ENCODE data around the gene FAM228A. TPM values are rescaled to one million over a fixed set of nuclear protein-coding genes. Genes with fewer than 3 reads are reported as not detected.

FAM228A gene
- total and polyA plus RNA-seq, 2 donors (not counting 1 experiment from before 2014, with no cell fraction given), result 0.07 TPM; not detected in 1

GRCh38 chr2:24158131-24158530, 16.7 kb upstream of the FAM228A start:
- intact Hi-C loops (cut with micrococcal nuclease), result no loop called here
- H3K27ac Mint-ChIP-seq, result no peak overlapping the region
- POLR2A ChIA-PET, result no interaction called here

GRCh38 chr2:24159708-24160107, 15.1 kb upstream of the FAM228A start:
- Histone ChIP-seq H3K4me1 (ENCODE audit: control insufficient read depth in 2 of 2, insufficient read depth in 2 of 2, low read length in 2 of 2) (peaks cover 3 to 6% of the 10 kb centered on the region in 2 donors), H3K27me3 (replicated peaks in 1 of 4; ENCODE audit: control extremely low read depth in 1 of 4, control insufficient read depth in 3 of 4, insufficient read depth in 4 of 4, low read length in 3 of 4) (no peaks in the 10 kb centered on the region), H3K9ac (ENCODE audit: low read length) (no peak overlapping the region), H3K27ac (ENCODE audit: low read length in 2 of 2) (no peak overlapping the region), H3K36me3 (replicated peaks in 1 of 2; ENCODE audit: control extremely low read depth in 1 of 2, control insufficient read depth in 1 of 2, extremely low read depth in 1 of 2, insufficient read depth in 2 of 2, low read length in 1 of 2) (no peaks in the 10 kb centered on the region), H3K79me2 (ENCODE audit: control insufficient read depth, insufficient read depth, low read length) (no peaks in the 10 kb centered on the region), H2AFZ (ENCODE audit: insufficient read depth, low read depth, low read length, poor library complexity, severe bottlenecking) (no peak overlapping the region), H4K20me1 (ENCODE audit: control insufficient read depth, insufficient read depth, low read length, poor library complexity, severe bottlenecking) (no peaks in the 10 kb centered on the region), H3K4me3 (ENCODE audit: control extremely low read depth in 1 of 5, extremely low read depth in 1 of 5, insufficient read depth in 1 of 5, low read depth in 2 of 5, low read length in 4 of 5) (no peak overlapping the region), H3K9me3 (ENCODE audit: control extremely low read depth in 1 of 3, control insufficient read depth in 2 of 3, insufficient read depth in 1 of 3, low read length in 2 of 3) (peaks cover 0 to 5% (median 4%) of the 10 kb centered on the region in 3 donors), H3K4me2 (replicated peaks; ENCODE audit: low read depth, low read length, poor library complexity, severe bottlenecking) (no peak overlapping the region)
- H3K9me3 Mint-ChIP-seq (ENCODE audit: insufficient read depth), result no peaks in the 10 kb centered on the region
- DNase-seq (no peak), ATAC-seq (ENCODE audit: low read depth) (no peak)
- intact Hi-C loops (cut with micrococcal nuclease), result no loop called here
- no peak overlapping the region for H3K4me3 Mint-ChIP-seq
- no peaks in the 10 kb centered on the region for H3K27me3 Mint-ChIP-seq
- CTCF ChIA-PET, result no interaction called here
- H3K27ac Mint-ChIP-seq, result no peak overlapping the region
- POLR2A ChIA-PET, result no interaction called here
- H3K4me1 Mint-ChIP-seq, result peaks cover 6% of the 10 kb centered on the region
- WGBS (ENCODE audit: insufficient coverage), result 100% methylated on average over 1 of the region's 4 CpGs
- TF ChIP-seq CTCF (IDR thresholded peaks at IDR 0.05), result no peak
- no peak for TF ChIP-seq EZH2 (IDR thresholded peaks at IDR 0.05; ENCODE audit: borderline replicate concordance, insufficient read depth, low read depth, low read length, poor library complexity, severe bottlenecking)

More at GRCh38 chr2:24158131-24158530, 16.7 kb upstream of the FAM228A start:
- Mint-ChIP-seq H3K27me3 (no peaks in the 10 kb centered on the region), H3K4me1 (no peaks in the 10 kb centered on the region), H3K9me3 (ENCODE audit: insufficient read depth) (no peaks in the 10 kb centered on the region), H3K4me3 (no peak overlapping the region)
- DNase-seq (no peak), ATAC-seq (ENCODE audit: low read depth) (no peak)
- Histone ChIP-seq H4K20me1 (ENCODE audit: control insufficient read depth, insufficient read depth, low read length, poor library complexity, severe bottlenecking) (no peaks in the 10 kb centered on the region), H3K79me2 (ENCODE audit: control insufficient read depth, insufficient read depth, low read length) (no peaks in the 10 kb centered on the region), H3K27me3 (replicated peaks in 1 of 4; ENCODE audit: control extremely low read depth in 1 of 4, control insufficient read depth in 3 of 4, insufficient read depth in 4 of 4, low read length in 3 of 4) (no peaks in the 10 kb centered on the region), H3K4me2 (replicated peaks; ENCODE audit: low read depth, low read length, poor library complexity, severe bottlenecking) (no peak overlapping the region), H2AFZ (ENCODE audit: insufficient read depth, low read depth, low read length, poor library complexity, severe bottlenecking) (no peak overlapping the region), H3K4me3 (ENCODE audit: control extremely low read depth in 1 of 5, extremely low read depth in 1 of 5, insufficient read depth in 1 of 5, low read depth in 2 of 5, low read length in 4 of 5) (no peak overlapping the region), H3K36me3 (replicated peaks in 1 of 2; ENCODE audit: control extremely low read depth in 1 of 2, control insufficient read depth in 1 of 2, extremely low read depth in 1 of 2, insufficient read depth in 2 of 2, low read length in 1 of 2) (no peaks in the 10 kb centered on the region), H3K9ac (ENCODE audit: low read length) (no peak overlapping the region), H3K9me3 (ENCODE audit: control extremely low read depth in 1 of 3, control insufficient read depth in 2 of 3, insufficient read depth in 1 of 3, low read length in 2 of 3) (peaks cover 0 to 5% (median 4%) of the 10 kb centered on the region in 3 donors), H3K27ac (ENCODE audit: low read length in 2 of 2) (no peak overlapping the region), H3K4me1 (ENCODE audit: control insufficient read depth in 2 of 2, insufficient read depth in 2 of 2, low read length in 2 of 2) (no peaks in the 10 kb centered on the region)
- WGBS (ENCODE audit: insufficient coverage), result 100% methylated on average over 4 of the region's 5 CpGs
- CTCF ChIA-PET, result no interaction called here
- no peak for TF ChIP-seq EZH2 (IDR thresholded peaks at IDR 0.05; ENCODE audit: borderline replicate concordance, insufficient read depth, low read depth, low read length, poor library complexity, severe bottlenecking)
- no peak for TF ChIP-seq CTCF (IDR thresholded peaks at IDR 0.05)

Measured in B cell (primary cell).